ENCODE measurements around the gene PLOD3.

GRCh38 chr7:101207459-101207858 is 9.9 kb downstream of the PLOD3 start:
- TF ChIP-seq ZNF274 (IDR thresholded peaks at IDR 0.05; ENCODE audit: low read depth, low read length) (no peak), SUZ12 (IDR thresholded peaks at IDR 0.05; ENCODE audit: extremely low read depth, insufficient read depth, insufficient read length) (no peak)

All from NT2/D1 (cell line).